H1 (cell line): ENCODE results near the gene ING5. TPM values are rescaled to one million over a fixed set of nuclear protein-coding genes. Genes with fewer than 3 reads are reported as not detected.

Experiments
- TBP ChIP-seq: IDR thresholded peaks from 2 replicates; pipeline ENCODE4 v1.6.1; 2011; ENCODE audit warnings: low read depth, low read length, improper control_type of control experiment
- polyA plus RNA-seq, 7 experiments: library from polyadenylated mRNA; depleted of rRNA in 3 of 7; stranded (reverse) in 5 of 7; unstranded in 2 of 7; fragments of >200 nt in 5 of 7; fragments of 200-250 nt in 2 of 7; gene quantifications; 1 replicate in 5 of 7; 2 replicates in 1 of 7; 4 replicates in 1 of 7; pipeline versions ENCODE4 v1.2.1 to v1.2.3, GENCODE V29; 2011 to 2013; ENCODE audit warnings: missing spikeins in 2 of 7, mixed read lengths in 2 of 7
- total RNA-seq: library from RNA; stranded (reverse); fragmentation: NEBNext Ultra II Directional; extraction: Animal tissue kit (Norgen Biotek cat#: 25700); gene quantifications from 2 replicates; pipeline ENCODE4 v1.2.1, GENCODE V29; 2021

ING5 gene
- total and polyA plus RNA-seq, 2 of the 8 experiments (the other 6 are each of a cell fraction or from before 2014, with no cell fraction given), result 41.5 to 47.4 TPM

DNA sequence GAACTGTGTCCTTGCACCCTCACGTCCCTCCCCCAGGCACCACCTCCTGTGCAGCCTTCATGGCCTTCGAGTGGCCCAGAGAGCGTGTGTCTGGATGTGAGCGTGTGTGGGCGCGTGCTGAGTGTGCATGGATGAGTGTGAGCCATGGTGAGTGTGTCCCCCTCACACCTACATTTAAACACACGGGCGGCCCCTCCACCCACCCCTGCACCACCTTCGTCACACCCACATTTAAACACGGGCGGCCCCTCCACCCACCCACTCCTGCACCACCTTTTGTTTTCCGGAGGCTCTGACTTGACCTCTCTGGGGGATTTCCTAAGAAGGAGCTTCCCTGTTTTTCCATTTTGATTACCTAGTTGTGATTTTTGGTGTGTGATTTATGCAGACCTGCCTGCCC lies 33.0 kb upstream of the ING5 start (continued):
- TF ChIP-seq TBP, result no peak
